ENCODE measurements around the gene INTS1.

GRCh38 chr7:1523844-1524243, 19.7 kb upstream of the INTS1 start:
- TF ChIP-seq POLR2AphosphoS5 (IDR thresholded peaks at IDR 0.05; ENCODE audit: borderline replicate concordance, low read depth, low read length) (no peak), EZH2 (IDR thresholded peaks at IDR 0.05) (no peak), FOXP2 (optimal IDR thresholded peaks at IDR 0.05; ENCODE audit: control extremely low read depth, extremely low read length, insufficient read depth) (no peak)
